Bone marrow (tissue), 2 donors: ENCODE results near the gene MBD5.

Source experiments
- DNase-seq, 2 donors: peaks; one replicate each; lab custom pipeline; 2025; lab: John Stamatoyannopoulos, UW

The MBD5 gene

DNA sequence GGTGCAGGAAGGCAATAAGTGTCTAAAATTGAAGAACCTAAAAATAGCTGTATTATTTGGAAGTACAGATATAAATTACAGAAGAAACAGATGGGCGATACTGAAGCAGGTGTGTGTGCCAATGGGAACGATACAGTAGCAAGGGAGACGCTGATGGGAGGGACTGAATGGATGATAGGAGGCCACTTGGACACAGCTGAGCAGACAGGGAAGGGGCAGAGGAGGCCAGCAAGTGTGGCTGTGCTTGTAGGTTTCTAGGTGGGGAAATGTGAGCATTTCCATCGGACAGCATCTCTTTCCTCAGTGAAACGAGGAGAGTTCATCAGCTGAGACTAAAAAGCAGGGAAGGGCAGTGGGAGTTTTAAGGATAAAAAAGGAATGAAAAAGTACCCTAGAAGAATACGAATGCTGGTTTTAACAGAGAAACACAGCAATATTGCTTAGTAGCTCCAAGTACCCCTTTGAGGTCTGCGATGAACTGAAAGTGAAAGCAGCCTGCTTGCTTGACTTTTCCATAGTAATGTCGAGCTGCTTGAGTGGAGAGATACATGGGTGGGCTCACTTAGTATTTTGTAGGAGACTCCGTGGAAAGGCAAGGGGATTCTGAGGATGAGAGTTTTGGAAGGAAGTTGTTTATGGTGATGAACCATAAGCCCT is 531.9 kb downstream of the MBD5 start:
- DNase-seq = peak in 1 of 2 donors; percentile 34

DNA sequence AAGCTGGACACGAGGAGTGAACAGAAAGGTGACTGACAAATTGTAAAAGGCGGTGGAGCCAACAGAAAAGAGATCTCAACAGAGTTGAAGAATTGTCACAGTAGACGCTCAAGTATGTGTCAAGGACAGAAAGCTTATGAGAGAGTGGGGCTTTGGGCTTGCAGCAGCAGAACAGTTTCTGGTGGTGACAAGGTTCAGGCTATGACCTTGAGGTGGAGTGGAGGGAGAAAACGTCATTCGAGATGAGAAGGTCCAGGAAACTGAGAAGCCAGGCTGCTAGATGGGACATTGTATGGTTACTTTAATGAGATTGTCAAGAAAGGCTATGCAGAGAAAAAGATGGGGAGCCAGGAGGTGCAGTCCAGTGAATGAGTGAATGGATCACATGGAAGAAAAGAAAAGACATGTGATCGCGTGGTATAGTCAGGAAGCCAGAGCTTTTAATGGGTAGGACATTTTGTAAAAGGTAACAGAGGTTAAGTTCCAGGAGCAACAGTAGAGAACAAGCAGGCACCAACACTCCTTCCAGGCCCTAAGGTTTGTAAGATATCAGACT is 532.5 kb downstream of the MBD5 start:
- DNase-seq = no peak

GRCh38 chr2:148554459-148555247 is 533.8 kb downstream of the MBD5 start:
- no peak for DNase-seq

- DNase-seq = no peak
Observed at GRCh38 chr2:148555622-148556294, 534.9 kb downstream of the MBD5 start.

DNA sequence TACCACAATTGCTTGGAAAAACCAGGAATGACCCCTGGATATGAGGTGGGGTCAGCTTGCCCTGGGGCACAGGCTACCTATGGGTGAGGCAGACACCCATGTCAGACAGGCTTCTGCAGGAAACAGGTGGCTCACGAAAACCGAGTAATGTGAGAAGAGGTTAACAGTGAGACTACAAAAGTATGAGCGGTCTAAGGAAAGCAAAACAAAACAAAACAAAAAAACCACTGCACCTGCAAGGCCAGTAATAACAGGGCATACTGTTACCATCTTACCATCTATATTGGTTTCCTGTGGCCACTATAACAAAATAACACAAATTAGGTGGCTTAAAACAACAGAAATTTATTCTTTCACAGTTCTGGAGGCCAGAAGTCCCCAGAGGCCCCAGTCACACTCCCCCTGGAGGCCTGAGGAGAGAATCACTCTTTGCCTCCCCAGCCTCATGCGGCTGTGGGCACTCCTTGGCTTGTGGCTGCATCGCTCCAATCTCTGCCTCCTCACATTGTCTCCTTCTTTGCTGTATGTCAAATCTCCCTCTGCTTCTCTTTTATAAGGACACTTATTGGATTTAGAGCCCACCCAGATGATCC is 537.0 kb downstream of the MBD5 start:
- no peak for DNase-seq

DNA sequence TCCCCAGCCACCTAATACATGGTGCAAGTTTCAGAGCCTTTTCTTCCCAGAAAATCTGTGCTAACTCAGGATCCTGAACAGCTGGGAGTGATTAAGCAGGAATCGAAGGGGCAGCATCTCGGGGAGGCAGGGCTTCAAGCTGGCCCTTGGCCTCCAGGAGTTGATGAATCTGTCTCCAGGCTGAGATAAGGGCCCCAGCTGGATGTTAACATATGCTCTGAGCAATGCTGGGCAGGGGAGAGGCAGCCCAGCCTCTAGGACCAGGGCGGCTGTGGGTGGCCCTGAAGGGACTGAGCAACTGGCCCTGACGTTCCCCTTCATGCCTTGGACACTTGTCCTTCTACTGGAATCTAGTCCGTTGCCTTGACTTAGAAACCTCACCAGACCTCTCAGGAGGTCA is 539.6 kb downstream of the MBD5 start:
- no peak for DNase-seq

DNA sequence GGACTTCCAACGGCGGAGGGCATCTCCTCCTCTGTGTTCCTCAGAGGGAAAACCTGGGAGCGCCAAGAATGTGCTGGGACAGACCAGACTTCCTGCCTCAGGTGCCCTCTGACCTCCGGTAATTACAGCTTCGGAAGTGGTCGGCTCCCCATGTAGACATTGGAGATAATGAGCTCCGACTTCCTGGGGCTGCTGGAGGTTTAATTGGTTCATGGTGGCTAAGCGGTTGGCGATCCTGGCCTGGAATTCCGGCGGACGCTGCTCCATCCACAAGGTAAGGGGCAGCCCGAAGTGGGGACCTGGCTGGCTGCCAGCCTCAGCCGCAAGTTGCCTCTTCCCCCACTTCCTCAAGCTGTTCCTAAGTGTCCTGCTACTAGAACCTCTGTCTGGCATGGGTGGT is 540.5 kb downstream of the MBD5 start:
- no peak for DNase-seq

DNA sequence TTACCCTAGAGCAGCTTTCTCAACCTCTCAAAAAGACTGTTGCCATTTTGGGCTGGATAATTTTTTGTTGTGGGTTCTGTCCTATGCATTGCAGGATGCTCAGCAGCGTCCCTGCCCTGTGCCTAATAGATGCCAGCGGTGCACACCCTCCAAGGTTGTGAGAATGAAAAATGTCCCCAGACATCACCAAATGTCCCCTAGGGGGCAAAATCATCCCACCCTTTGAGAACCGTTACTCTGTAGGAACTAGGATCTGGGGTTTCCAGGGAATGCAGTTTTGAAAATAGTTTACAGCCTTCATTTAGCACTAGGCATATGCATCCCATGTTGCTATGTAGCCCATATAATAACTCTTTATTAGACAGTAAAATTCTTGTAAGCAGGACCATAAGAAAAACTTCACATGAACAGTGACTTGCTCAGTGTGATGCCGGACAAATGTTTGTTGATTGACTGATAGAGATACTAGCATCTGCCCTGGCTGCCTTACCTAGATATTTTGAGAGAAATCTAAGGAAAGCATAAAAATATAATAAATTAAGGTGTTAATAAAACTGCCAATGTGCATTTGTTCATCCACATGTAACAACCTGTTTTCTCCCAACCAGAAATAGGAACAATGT is 544.5 kb downstream of the MBD5 start:
- DNase-seq = peak in 1 of 2 donors; percentile 11
